Stimulated activated CD4-positive, alpha-beta T cell treated with anti-CD3 and anti-CD28 coated beads, Interleukin-4, amount 100 ng/mL, for 24 hours (primary cell): Measurements from ENCODE around the gene PTPRN2.
A peak's percentile ranks its signal among the peaks of the same experiment; 100 is the strongest.

Source experiments
- DNase-seq: peaks from one replicate; pipeline ENCODE4 v3.0.0-alpha.2; 2020

Gene PTPRN2

DNA sequence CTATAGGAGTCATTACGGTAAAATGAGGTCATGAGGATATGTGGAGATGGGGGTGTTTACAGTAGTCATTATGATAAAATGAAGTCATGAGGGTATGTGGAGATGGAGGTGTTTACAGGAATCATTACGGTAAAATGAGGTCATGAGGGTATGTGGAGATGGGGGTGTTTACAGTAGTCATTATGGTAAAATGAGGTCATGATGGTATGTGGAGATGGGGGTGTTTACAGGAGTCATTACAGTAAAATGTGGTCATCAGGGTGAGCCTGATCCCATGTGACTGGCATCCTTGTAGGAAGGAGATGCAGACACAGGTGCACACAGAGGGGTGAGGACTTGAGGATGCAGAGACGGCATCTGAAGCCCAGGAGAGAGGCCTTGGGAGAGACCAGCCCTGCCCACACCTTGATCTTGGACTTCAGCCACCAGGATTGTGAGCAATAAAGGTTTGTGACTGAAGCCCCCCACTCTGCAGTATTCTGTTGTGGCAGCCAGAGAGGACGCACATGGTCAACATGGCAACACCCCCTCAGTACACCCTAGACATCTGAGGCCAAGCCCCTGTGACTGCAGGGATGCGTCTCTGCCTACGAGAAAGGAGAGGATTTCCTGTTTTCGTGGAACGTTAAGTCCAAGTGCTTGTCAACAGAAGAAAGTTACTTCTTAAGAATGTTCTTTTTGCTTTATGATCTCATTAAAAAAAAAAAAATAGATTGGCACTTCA is 706.4 kb downstream of the PTPRN2 start:
- no peak for DNase-seq

GRCh38 chr7:157879391-157879790 is 708.2 kb downstream of the PTPRN2 start:
- no peak for DNase-seq

- DNase-seq = no peak
Measured at GRCh38 chr7:157877298-157878090, 710.1 kb downstream of the PTPRN2 start.

- no peak for DNase-seq
Measured at GRCh38 chr7:157876469-157877285, 710.9 kb downstream of the PTPRN2 start.

GRCh38 chr7:157875230-157876179 is 712.1 kb downstream of the PTPRN2 start:
- peak; percentile 58 for DNase-seq

- DNase-seq = no peak
Measured at GRCh38 chr7:157874870-157875229, 712.8 kb downstream of the PTPRN2 start.

DNA sequence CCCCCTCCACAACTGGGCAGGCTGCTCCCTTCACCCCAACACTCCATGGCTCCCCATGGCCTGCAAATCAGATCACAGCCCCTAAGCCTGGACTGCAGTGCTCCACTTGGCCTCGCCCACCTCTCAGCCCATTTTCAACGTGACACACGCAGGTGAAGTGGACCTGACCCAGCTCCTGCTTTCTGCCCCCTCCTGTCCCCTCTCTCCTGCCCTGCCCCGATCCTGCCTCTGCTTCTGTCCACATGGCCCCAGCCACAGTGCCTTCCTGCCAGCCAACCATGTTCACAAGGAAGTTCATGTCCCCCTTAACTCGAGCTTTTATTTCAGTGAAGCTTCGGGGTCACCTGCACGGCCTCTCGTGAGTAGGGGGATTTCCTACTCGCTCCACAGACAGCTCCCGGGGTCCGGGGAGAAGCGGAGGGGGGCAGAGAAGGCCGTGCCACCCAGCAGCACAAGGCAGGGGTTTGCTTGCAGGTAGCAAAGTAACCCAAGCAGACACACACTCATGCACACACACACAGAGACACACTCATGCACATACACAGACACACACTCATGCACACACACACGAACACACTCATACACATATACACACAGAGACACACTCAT is 713.3 kb downstream of the PTPRN2 start:
- DNase-seq = no peak

GRCh38 chr7:157873664-157874063 is 714.0 kb downstream of the PTPRN2 start:
- no peak for DNase-seq

- DNase-seq = no peak
Measured at GRCh38 chr7:157873181-157873580, 714.4 kb downstream of the PTPRN2 start.

DNA sequence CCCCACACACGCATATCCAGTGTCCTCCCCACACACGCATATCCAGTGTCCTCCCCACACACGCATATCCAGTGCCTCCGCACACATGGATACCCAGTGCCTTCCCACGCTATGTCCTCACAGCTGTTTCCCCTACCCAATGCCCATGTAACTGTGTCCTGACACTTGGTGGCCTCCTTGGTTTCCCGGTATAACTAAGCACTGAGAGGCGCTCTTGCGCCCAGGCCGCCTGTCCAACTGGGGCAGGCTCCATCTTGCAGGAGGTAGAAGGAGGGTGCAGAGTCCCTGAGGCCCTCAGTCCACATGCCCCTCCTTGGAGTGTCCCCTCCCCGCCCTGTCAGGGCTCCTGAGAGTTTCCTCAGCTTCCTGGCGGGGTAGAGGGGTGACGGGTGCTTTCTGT is 715.2 kb downstream of the PTPRN2 start:
- DNase-seq = no peak

DNA sequence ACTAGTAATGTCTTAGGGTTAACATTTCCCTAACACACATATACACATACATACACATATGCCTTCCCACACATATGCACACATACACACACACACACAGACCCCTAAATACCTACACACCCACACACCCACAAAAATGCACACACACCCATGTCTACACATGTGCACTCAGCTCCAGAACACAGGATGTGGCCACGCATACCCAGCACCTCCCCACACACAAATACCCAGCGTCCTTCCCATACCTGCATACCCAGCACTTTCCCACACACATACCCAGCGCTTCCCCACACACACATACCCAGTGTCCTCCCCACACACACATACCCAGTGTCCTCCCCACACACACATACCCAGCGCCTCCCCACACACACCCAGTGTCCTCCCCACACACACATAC is 715.9 kb downstream of the PTPRN2 start:
- no peak for DNase-seq

DNA sequence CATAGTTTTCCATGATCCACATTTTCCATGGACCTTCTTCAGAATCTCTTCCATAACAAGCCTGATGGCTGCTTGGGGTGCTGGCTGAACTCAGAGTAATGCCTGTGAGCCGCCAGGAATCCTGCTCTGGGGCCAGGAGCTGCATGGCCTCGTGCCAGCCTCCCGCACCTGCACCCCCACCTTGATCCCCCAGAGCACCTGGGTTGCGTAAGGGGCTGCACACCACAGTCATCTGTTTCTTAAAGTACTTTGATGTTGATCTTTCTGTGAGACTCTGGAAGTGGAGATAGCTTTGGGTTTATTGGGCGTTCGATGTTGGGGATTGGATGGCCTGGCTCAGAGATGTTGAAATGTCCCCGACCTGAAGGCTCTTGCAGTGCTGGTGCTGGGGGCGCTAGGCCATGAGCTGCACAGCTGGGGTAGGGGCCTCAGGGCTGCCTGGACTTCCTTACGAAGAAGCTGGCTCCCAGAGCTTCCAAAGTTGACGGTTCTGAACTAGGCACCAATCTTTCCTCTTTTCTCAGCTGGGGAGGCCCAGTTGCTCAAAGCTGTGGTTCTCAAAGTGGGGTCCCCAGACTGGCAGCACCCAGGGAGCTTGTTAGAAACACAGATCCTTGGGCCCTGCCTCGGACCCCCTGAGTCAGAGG is 716.9 kb downstream of the PTPRN2 start:
- no peak for DNase-seq

DNA sequence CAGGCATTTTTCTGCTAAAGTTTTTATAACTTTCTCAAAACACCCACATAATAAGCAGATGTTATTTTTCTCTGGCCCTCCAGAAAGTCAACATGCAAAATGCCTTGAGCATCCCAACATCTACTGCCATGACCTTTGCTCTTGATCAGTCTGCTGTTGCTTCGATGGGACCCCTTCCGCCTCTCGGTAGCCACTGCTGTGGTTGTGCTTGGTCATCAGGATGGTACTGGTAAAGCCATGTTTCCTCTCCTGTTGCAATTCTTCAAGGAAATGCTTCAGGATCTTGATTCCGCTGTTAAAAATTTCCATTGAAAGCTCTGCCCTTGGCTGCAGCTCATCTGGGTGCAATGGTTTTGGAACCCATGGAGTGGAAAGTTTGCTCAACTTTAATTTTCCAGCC is 717.8 kb downstream of the PTPRN2 start:
- DNase-seq = no peak

GRCh38 chr7:157867685-157868305 is 719.8 kb downstream of the PTPRN2 start:
- DNase-seq = no peak

- DNase-seq = no peak
Measured at GRCh38 chr7:157866336-157866924, 721.2 kb downstream of the PTPRN2 start.

DNA sequence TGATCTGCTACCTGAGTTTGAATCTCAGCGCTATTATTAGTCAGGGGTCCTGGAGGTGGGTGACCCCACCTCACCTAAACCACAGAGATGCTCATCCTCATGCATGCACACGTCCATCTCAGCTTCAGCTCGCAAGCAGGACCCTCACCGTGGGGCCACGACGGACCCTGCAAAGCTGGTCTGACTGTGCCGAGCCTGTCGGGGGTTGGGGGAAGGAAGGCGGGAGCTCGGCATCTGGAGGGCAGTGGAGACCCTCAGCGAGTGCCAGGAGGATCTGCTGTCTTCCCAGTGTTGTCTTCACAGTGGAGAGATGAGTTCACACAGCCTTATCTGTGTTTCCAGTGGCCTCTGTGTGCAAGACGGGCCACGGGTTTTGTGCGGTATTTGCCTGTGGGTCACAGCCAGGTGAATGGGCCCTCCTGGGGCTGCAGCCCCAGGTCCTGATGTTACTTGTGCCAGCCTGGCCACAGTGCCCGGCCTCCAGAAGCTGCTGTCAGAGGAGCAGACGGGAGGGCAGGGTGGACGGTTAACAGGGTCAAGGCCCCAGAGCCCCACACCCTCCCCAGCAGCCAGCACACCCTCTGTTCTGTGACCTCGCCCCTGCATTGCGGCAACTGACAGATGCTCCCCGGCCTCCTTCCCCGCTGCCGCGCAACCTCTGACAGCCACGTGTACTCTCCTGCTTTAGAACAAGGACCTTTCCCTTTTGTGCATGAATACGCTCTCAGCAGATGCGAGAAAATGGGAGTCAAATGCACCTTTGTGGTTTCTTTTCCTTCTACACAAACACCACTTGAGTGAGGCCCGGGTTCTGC is 722.1 kb downstream of the PTPRN2 start:
- no peak for DNase-seq

DNA sequence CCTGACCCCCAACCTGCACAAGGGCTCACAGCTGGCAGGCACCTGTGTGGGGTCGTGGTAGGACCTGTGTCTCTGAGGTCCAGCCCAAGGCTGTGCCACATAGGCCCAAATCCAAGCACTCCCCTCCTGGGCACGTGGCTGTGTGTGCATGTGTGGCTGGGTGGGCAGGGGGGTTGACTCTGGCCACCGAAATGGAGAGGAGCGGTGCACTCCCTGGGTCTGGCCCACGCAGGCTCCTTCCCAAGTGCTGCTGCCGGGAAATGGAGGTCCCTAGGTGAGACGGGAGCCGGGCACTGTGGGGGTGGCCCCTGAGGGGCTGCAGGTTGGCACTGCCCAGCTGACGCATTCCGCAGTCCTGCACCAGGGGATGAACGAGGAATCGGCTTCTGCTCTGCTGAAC is 722.7 kb downstream of the PTPRN2 start:
- no peak for DNase-seq

DNA sequence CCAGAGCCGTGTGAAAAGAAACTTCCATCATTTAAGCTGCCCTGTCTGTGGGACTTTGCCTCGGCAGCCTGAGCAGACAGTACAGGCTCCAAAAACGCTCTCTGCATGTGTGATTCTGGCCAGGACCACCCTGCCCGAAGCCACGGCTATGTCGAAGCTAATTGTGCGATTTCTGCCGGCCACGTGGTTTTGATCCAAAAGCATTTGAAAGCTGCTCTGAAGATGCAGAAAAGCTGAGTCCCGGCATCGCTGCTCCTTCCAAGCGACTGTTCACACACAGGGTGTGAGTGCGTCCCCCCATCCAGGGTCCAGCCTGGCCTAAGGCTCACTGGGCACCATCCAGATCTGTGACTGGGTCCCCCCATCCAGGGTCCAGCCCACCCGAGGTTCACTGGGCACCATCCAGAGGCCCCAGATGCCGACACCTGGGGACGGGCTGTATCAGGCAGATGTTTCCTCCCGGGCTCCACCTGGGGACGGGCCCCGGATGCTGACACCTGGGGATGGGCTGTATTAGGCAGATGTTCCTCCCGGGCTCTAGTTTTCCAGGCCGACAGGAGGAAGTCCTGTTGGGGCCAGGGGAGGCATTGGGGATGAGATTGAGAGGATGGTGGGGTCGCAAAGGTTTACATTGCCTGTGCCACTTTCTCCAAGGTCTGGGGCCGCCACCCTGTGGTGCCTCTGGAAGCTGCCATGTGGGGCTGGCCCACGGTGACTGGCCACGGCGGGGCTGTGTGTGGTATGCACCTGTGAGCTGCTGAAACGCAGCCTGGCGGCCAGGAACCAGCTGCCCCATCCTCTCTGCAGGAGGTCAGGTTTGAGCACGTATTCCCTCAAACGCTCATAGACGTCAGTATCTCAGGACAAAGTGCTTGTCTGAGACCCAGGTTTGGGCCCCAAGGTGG is 723.5 kb downstream of the PTPRN2 start:
- no peak for DNase-seq

- no peak for DNase-seq
Measured at GRCh38 chr7:157863176-157863575, 724.4 kb downstream of the PTPRN2 start.
